ENCODE data around the gene C1GALT1. TPM values are rescaled to one million over a fixed set of nuclear protein-coding genes. Genes with fewer than 3 reads are reported as not detected.

Gene C1GALT1
- total and polyA plus RNA-seq, 11 donors: 4.3 to 36.4 (median 21.1) TPM

DNA sequence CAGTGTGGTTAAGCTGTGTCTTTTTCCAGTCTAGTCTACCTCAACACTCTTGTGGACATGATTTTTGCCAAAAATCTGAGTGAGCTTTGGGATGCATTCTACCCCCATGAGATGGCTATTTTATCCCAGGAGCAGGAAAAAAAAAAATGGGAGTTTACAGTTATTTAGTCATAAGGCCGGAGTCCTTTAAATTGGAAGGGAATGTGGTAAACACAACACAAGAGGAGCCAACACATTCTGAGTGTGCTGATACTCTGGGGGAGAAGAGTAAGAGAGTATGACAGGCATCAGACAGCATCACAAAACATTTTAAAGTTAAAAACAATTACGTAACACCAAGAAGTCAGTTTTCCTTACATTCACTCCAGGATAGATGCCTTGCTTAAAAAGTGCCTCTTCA is 46.1 kb downstream of the C1GALT1 start:
- Histone ChIP-seq H3K27ac (no peak overlapping the region), H3K27me3 (no peaks in the 10 kb centered on the region), H3K4me1 (peaks cover 0 to 13% (median 0%) of the 10 kb centered on the region in 12 donors), H3K4me3 (no peak overlapping the region), H3K9me3 (peaks cover 0 to 20% (median 8%) of the 10 kb centered on the region in 12 donors), H3K36me3 (peaks cover 0 to 4% (median 0%) of the 10 kb centered on the region in 9 donors)
- TF ChIP-seq, protein P1, sequence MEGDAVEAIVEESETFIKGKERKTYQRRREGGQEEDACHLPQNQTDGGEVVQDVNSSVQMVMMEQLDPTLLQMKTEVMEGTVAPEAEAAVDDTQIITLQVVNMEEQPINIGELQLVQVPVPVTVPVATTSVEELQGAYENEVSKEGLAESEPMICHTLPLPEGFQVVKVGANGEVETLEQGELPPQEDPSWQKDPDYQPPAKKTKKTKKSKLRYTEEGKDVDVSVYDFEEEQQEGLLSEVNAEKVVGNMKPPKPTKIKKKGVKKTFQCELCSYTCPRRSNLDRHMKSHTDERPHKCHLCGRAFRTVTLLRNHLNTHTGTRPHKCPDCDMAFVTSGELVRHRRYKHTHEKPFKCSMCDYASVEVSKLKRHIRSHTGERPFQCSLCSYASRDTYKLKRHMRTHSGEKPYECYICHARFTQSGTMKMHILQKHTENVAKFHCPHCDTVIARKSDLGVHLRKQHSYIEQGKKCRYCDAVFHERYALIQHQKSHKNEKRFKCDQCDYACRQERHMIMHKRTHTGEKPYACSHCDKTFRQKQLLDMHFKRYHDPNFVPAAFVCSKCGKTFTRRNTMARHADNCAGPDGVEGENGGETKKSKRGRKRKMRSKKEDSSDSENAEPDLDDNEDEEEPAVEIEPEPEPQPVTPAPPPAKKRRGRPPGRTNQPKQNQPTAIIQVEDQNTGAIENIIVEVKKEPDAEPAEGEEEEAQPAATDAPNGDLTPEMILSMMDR (IDR thresholded peaks at IDR 0.05): no peak
- TF ChIP-seq POLR2A (IDR thresholded peaks at IDR 0.05): no peak
- intact Hi-C loops (cut with DNase I): no loop called here
- 31 to 82% (median 51%) methylated on average over 2 of the region's 2 CpGs for WGBS, 4 donors
- DNase-seq: no peak
- no peak for ATAC-seq

DNA sequence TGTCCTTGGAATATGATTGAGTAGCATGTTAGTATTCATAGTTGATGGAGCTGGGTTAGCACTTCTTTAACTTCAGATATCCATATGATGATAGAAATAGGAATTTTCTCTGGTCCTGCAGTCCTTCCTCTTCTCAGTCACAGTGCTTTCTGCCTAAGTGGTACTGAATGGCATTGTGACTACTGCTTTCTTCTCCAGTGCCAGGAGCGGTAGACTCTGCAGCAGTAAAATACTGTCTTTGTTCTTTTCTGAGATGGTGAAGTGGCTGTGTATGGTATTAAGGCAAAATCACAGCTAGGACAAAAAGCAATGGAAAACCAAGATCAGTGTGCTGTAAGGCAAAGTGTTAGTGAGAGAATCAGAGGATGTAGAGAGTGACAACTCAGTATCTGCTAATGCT is 46.6 kb downstream of the C1GALT1 start:
- no peak for DNase-seq
- TF ChIP-seq, protein P1 (IDR thresholded peaks at IDR 0.05): no peak
- no peak for TF ChIP-seq POLR2A (IDR thresholded peaks at IDR 0.05)
- H3K4me1 ChIP-seq: peaks cover 0 to 13% (median 0%) of the 10 kb centered on the region in 12 donors
- peaks cover 0 to 20% (median 8%) of the 10 kb centered on the region in 12 donors for H3K9me3 ChIP-seq
- no peak overlapping the region for H3K4me3 ChIP-seq
- peaks cover 0 to 4% (median 0%) of the 10 kb centered on the region in 9 donors for H3K36me3 ChIP-seq
- no peaks in the 10 kb centered on the region for H3K27me3 ChIP-seq
- no peak for ATAC-seq
- intact Hi-C loops (cut with DNase I): no loop called here
- H3K27ac ChIP-seq: no peak overlapping the region
- 80 to 98% (median 93%) methylated on average over 1 of the region's 1 CpG for WGBS, 4 donors

DNA sequence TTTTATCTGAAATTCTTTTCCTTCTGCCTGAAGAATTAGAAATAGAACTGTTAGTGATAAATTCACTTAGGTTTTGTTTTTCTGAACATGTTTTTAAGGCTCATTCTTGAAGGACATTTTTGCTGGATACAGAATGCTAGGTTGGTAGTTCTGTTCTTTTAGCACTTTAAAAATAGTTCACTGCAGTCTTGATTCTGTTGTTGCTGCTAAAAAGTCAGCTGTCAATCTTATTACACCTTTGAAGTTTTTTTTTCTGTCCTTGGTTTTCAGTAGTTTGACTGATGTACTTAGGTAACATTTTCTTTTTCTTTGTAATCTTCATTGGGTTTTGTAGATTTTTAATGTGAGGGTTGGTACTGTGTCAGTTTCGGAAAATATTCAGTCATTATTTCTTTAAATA is 48.7 kb downstream of the C1GALT1 start:
- no peak overlapping the region for H3K4me3 ChIP-seq
- 98 to 100% (median 99%) methylated on average over 1 of the region's 1 CpG for WGBS, 4 donors
- no peak for TF ChIP-seq POLR2A (IDR thresholded peaks at IDR 0.05)
- TF ChIP-seq, protein P1 (IDR thresholded peaks at IDR 0.05): no peak
- H3K27ac ChIP-seq: no peak overlapping the region
- DNase-seq: no peak
- intact Hi-C loops (cut with DNase I): loop anchor here in 1 of 10 donors (10.0 kb wide), 1 partner anchor 56 kb away; no protein-coding TSS in a partner anchor
- H3K4me1 ChIP-seq: peaks cover 0 to 13% (median 0%) of the 10 kb centered on the region in 12 donors
- H3K27me3 ChIP-seq: no peaks in the 10 kb centered on the region
- peaks cover 0 to 20% (median 8%) of the 10 kb centered on the region in 12 donors for H3K9me3 ChIP-seq
- no peak for ATAC-seq
- peaks cover 0 to 17% (median 11%) of the 10 kb centered on the region in 9 donors for H3K36me3 ChIP-seq

DNA sequence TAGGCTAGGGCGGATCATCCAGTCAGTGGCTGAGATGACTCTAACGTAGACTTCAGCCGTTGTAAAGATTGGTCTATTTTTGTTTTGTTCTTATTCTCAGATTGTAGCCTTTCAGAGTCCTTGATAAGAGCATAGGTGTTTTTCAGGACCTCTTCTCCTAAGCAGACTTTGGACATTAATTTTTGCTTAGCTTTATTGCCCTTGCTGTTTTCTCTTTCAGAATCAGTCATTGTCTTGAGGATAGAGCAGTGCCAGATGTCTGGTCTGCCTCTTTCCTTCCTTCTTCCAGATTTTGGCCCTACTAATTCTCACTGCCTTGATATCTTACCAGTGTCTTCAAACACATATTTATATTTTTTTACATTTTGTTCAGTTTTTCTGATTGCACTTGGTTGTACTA is 49.5 kb downstream of the C1GALT1 start:
- TF ChIP-seq POLR2A (IDR thresholded peaks at IDR 0.05): no peak
- TF ChIP-seq, protein P1 (IDR thresholded peaks at IDR 0.05): no peak
- Histone ChIP-seq H3K36me3 (peaks cover 0 to 22% (median 15%) of the 10 kb centered on the region in 9 donors), H3K9me3 (peaks cover 0 to 20% (median 8%) of the 10 kb centered on the region in 12 donors), H3K4me3 (no peak overlapping the region), H3K4me1 (peaks cover 0 to 13% (median 0%) of the 10 kb centered on the region in 12 donors), H3K27ac (no peak overlapping the region), H3K27me3 (no peaks in the 10 kb centered on the region)
- ATAC-seq (no peak), DNase-seq (no peak)
- WGBS, 4 donors: 74 to 95% (median 93%) methylated on average over 3 of the region's 3 CpGs
- intact Hi-C loops (cut with DNase I): loop anchor here in 1 of 10 donors (10.0 kb wide), 1 partner anchor 57 kb away; no protein-coding TSS in a partner anchor
